Measurements from ENCODE around the gene C16orf54. TPM values are rescaled to one million over a fixed set of nuclear protein-coding genes. Genes with fewer than 3 reads are reported as not detected.
A peak's percentile ranks its signal among the peaks of the same experiment; 100 is the strongest.
"Not testable (repeated sequence)": the region's sequence is repeated elsewhere in the genome, so short reads cannot be mapped to it uniquely, and the experiment has no call there.

Gene C16orf54
- polyA plus RNA-seq, 4 donors, result 0.22 to 2.2 (median 1.2) TPM

- FAIRE-seq (no peak), DNase-seq (peak in 1 of 2 donors; percentile 73)
- H3K27me3 ChIP-seq (ENCODE audit: control insufficient read depth in 3 of 3, insufficient read depth in 3 of 3, low read length in 3 of 3), result no peaks in the 10 kb centered on the region
- H3K4me3 ChIP-seq (ENCODE audit: low read depth in 1 of 3, low read length in 3 of 3), result no peak overlapping the region
- peaks cover 0 to 57% (median 3%) of the 10 kb centered on the region in 3 donors for H3K4me1 ChIP-seq (ENCODE audit: control insufficient read depth in 3 of 3, insufficient read depth in 2 of 3, low read depth in 1 of 3, low read length in 2 of 3)
- H3K36me3 ChIP-seq (ENCODE audit: control insufficient read depth in 3 of 3, insufficient read depth in 2 of 3, low read depth in 1 of 3, low read length in 3 of 3), result no peaks in the 10 kb centered on the region
- no peaks in the 10 kb centered on the region for H3K9me3 ChIP-seq (ENCODE audit: control insufficient read depth in 2 of 2, insufficient read depth in 1 of 2, low read depth in 1 of 2, low read length in 1 of 2)
- peak overlapping the region in 2 of 3 donors; percentile 60 to 65 for H3K27ac ChIP-seq (ENCODE audit: low read depth in 1 of 3, low read length in 2 of 3)
- WGBS, 3 donors, result 26 to 57% (median 35%) methylated on average over 6 of the region's 6 CpGs
Measured at GRCh38 chr16:29761882-29762281, 16.1 kb upstream of the C16orf54 start.

DNA sequence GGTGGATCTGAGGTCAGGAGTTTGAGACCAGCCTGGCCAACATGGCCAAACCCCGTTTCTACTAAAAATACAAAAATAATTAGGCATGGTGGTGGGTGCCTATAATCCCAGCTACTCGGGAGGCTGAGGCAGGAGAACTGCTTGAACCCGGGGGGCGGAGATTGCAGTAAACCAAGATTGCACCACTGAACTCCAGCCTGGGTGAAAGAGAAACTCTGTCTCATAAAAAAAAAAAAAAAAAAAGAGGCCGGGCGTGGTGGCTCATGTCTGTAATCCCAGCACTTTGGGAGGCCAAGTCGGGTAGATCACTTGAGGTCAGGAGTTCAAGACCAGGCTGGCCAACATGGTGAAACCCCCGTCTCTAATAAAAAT is 15.5 kb upstream of the C16orf54 start:
- H3K27me3 ChIP-seq (ENCODE audit: control insufficient read depth in 3 of 3, insufficient read depth in 3 of 3, low read length in 3 of 3); FAIRE-seq; H3K36me3 ChIP-seq (ENCODE audit: control insufficient read depth in 3 of 3, insufficient read depth in 2 of 3, low read depth in 1 of 3, low read length in 3 of 3); H3K9me3 ChIP-seq (ENCODE audit: control insufficient read depth in 2 of 2, insufficient read depth in 1 of 2, low read depth in 1 of 2, low read length in 1 of 2): not testable (repeated sequence)
- WGBS, 3 donors, result 11 to 57% (median 50%) methylated on average over 6 to 8 of the region's 8 CpGs
- Histone ChIP-seq H3K4me3 (ENCODE audit: low read depth in 1 of 3, low read length in 3 of 3) (peak overlapping the region in 1 of 3 donors; percentile 36), H3K4me1 (ENCODE audit: control insufficient read depth in 3 of 3, insufficient read depth in 2 of 3, low read depth in 1 of 3, low read length in 2 of 3) (peaks cover 0 to 62% (median 3%) of the 10 kb centered on the region in 3 donors), H3K27ac (ENCODE audit: low read depth in 1 of 3, low read length in 2 of 3) (peak overlapping the region; percentile 81 to 89 (median 85))
- peak; percentile 52 to 75 for DNase-seq

DNA sequence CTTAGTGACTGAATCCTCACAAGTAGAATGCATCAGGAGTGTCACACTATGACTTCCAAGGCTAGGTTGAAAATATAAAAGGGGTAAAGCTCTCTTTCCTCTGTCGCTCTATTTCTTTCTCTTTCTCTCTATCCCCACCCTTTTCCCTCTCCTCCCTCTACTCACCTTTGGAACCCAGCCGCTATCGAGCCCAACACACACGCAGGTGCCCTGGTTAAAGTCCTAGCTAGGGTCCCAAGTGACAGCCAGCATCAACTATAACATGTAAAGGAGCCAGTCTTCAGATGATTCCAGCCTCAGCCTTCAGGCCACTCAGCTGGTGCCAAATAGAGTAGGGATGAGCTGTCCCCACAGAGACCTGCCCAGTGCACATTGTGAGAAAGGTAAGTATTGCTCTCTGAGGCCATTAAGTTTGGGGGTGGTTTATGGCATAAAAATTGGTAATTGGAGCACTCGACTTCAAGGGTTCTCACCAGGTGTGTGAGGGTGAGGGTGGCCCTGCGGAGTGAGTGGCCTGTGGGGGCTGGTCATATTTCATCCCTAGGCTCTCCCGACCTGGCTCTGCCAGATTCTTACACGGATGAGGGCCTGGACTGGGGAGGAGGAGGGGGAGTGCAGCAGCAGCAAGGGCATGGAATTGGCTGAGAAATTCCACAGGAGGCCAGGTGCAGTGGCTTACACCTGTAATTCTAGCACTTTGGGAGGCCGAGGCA is 14.9 kb upstream of the C16orf54 start:
- H3K4me1 ChIP-seq (ENCODE audit: control insufficient read depth in 3 of 3, insufficient read depth in 2 of 3, low read depth in 1 of 3, low read length in 2 of 3), result peaks cover 0 to 59% (median 3%) of the 10 kb centered on the region in 3 donors
- H3K4me3 ChIP-seq (ENCODE audit: low read depth in 1 of 3, low read length in 3 of 3), result peak overlapping the region in 1 of 3 donors; percentile 36
- H3K27me3 ChIP-seq (ENCODE audit: control insufficient read depth in 3 of 3, insufficient read depth in 3 of 3, low read length in 3 of 3), result no peaks in the 10 kb centered on the region
- DNase-seq (peak; percentile 88 to 96), FAIRE-seq (no peak)
- no peaks in the 10 kb centered on the region for H3K36me3 ChIP-seq (ENCODE audit: control insufficient read depth in 3 of 3, insufficient read depth in 2 of 3, low read depth in 1 of 3, low read length in 3 of 3)
- no peaks in the 10 kb centered on the region for H3K9me3 ChIP-seq (ENCODE audit: control insufficient read depth in 2 of 2, insufficient read depth in 1 of 2, low read depth in 1 of 2, low read length in 1 of 2)
- 20 to 55% (median 51%) methylated on average over 9 of the region's 9 CpGs for whole genome bisulfite sequencing, 3 donors
- H3K27ac ChIP-seq (ENCODE audit: low read depth in 1 of 3, low read length in 2 of 3), result peak overlapping the region; percentile 81 to 89 (median 85)

GRCh38 chr16:29757950-29758466 is 12.2 kb upstream of the C16orf54 start:
- Histone ChIP-seq H3K36me3 (ENCODE audit: control insufficient read depth in 3 of 3, insufficient read depth in 2 of 3, low read depth in 1 of 3, low read length in 3 of 3) (no peaks in the 10 kb centered on the region), H3K27me3 (ENCODE audit: control insufficient read depth in 3 of 3, insufficient read depth in 3 of 3, low read length in 3 of 3) (no peaks in the 10 kb centered on the region), H3K27ac (ENCODE audit: low read depth in 1 of 3, low read length in 2 of 3) (peak overlapping the region in 1 of 3 donors; percentile 39), H3K4me3 (ENCODE audit: low read depth in 1 of 3, low read length in 3 of 3) (no peak overlapping the region), H3K4me1 (ENCODE audit: control insufficient read depth in 3 of 3, insufficient read depth in 2 of 3, low read depth in 1 of 3, low read length in 2 of 3) (peaks cover 0 to 46% (median 3%) of the 10 kb centered on the region in 3 donors), H3K9me3 (ENCODE audit: control insufficient read depth in 2 of 2, insufficient read depth in 1 of 2, low read depth in 1 of 2, low read length in 1 of 2) (no peaks in the 10 kb centered on the region)
- whole genome bisulfite sequencing, 3 donors, result 55 to 65% (median 64%) methylated on average over 6 of the region's 6 CpGs
- peak in 1 of 2 donors; percentile 43 for DNase-seq
- FAIRE-seq, result no peak

- not testable (repeated sequence) for FAIRE-seq; H3K27me3 ChIP-seq (ENCODE audit: control insufficient read depth in 3 of 3, insufficient read depth in 3 of 3, low read length in 3 of 3); DNase-seq; H3K36me3 ChIP-seq (ENCODE audit: control insufficient read depth in 3 of 3, insufficient read depth in 2 of 3, low read depth in 1 of 3, low read length in 3 of 3); H3K4me3 ChIP-seq (ENCODE audit: low read depth in 1 of 3, low read length in 3 of 3); H3K9me3 ChIP-seq (ENCODE audit: control insufficient read depth in 2 of 2, insufficient read depth in 1 of 2, low read depth in 1 of 2, low read length in 1 of 2)
- WGBS, 3 donors, result 47 to 79% (median 67%) methylated on average over 8 of the region's 8 CpGs
- Histone ChIP-seq H3K4me1 (ENCODE audit: control insufficient read depth in 3 of 3, insufficient read depth in 2 of 3, low read depth in 1 of 3, low read length in 2 of 3) (peaks cover 0 to 46% (median 3%) of the 10 kb centered on the region in 3 donors), H3K27ac (ENCODE audit: low read depth in 1 of 3, low read length in 2 of 3) (peak overlapping the region in 1 of 3 donors; percentile 58)
Measured at GRCh38 chr16:29757086-29757485, 11.3 kb upstream of the C16orf54 start.

DNA sequence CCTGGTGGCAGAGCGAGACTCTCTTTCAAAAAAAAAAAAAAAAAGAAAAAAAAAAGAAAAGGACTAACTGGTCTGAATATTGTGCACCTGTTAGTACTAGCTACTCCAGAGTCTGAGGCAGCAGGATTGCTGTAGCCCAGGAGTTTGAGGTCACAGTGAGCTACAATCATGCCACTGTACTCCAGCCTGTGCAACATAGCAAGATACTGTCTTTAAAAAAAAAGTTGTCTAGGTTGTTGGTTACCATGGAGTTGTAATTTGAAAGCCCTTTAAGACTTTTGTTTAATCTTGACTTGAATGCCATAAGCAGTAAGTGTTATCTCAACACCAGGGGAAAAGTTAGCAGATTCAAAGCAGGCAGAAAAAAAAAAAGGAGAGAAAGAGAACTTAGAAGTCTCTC is 10.9 kb upstream of the C16orf54 start:
- no peak overlapping the region for H3K4me3 ChIP-seq (ENCODE audit: low read depth in 1 of 3, low read length in 3 of 3)
- FAIRE-seq (no peak), DNase-seq (peak; percentile 47 to 69)
- peaks cover 0 to 42% (median 3%) of the 10 kb centered on the region in 3 donors for H3K4me1 ChIP-seq (ENCODE audit: control insufficient read depth in 3 of 3, insufficient read depth in 2 of 3, low read depth in 1 of 3, low read length in 2 of 3)
- H3K27me3 ChIP-seq (ENCODE audit: control insufficient read depth in 3 of 3, insufficient read depth in 3 of 3, low read length in 3 of 3), result no peaks in the 10 kb centered on the region
- WGBS, 3 donors, result 17 to 63% (median 35%) methylated on average over 1 of the region's 1 CpG
- H3K27ac ChIP-seq (ENCODE audit: low read depth in 1 of 3, low read length in 2 of 3), result peak overlapping the region in 1 of 3 donors; percentile 58
- no peaks in the 10 kb centered on the region for H3K9me3 ChIP-seq (ENCODE audit: control insufficient read depth in 2 of 2, insufficient read depth in 1 of 2, low read depth in 1 of 2, low read length in 1 of 2)
- H3K36me3 ChIP-seq (ENCODE audit: control insufficient read depth in 3 of 3, insufficient read depth in 2 of 3, low read depth in 1 of 3, low read length in 3 of 3), result no peaks in the 10 kb centered on the region

DNA sequence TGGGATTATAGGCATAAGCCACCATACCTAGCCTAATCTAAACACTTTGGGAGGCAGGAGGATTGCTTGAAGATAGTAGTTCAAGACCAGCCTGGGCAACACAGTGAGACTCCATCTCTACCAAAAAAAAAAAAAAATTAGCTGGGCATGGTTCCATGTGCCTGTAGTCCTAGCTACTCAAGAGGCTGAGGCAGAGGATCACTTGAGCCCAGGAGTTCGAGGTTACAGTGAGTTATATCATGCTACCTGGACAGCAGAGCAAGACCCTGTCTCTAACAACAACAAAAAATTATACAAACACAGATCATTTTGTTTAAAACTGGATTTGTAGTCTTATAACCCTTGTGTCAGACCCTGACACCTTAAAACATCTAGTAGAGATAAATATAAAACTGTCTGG is 7.7 kb upstream of the C16orf54 start:
- H3K4me3 ChIP-seq (ENCODE audit: low read depth in 1 of 3, low read length in 3 of 3), result no peak overlapping the region
- no peak for FAIRE-seq
- H3K4me1 ChIP-seq (ENCODE audit: control insufficient read depth in 3 of 3, insufficient read depth in 2 of 3, low read depth in 1 of 3, low read length in 2 of 3), result peaks cover 0 to 19% (median 0%) of the 10 kb centered on the region in 3 donors
- WGBS, 3 donors, result 83 to 88% (median 85%) methylated on average over 1 of the region's 1 CpG
- no peak for DNase-seq
- no peak overlapping the region for H3K27ac ChIP-seq (ENCODE audit: low read depth in 1 of 3, low read length in 2 of 3)
- no peaks in the 10 kb centered on the region for H3K27me3 ChIP-seq (ENCODE audit: control insufficient read depth in 3 of 3, insufficient read depth in 3 of 3, low read length in 3 of 3)
- peaks cover 0 to 6% of the 10 kb centered on the region in 2 donors for H3K9me3 ChIP-seq (ENCODE audit: control insufficient read depth in 2 of 2, insufficient read depth in 1 of 2, low read depth in 1 of 2, low read length in 1 of 2)
- H3K36me3 ChIP-seq (ENCODE audit: control insufficient read depth in 3 of 3, insufficient read depth in 2 of 3, low read depth in 1 of 3, low read length in 3 of 3), result no peaks in the 10 kb centered on the region

DNA sequence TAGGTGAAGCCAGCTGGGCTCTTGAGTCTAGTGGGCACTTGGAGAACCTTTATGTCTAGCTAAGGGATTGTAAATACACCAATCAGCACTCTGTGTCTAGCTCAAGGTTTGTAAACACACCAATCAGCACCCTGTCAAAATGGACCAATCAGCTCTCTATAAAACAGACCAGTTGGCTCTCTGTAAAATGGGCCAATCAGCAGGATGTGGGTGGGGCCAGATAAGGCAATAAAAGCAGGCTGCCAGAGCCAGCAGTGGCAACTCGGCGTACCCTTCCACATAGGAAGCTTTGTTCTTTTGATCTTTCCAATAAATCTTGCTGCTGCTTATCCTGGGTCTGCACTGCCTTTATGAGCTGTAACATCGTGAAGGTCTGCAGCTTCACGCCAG is 3.0 kb upstream of the C16orf54 start:
- not testable (repeated sequence) for DNase-seq; H3K36me3 ChIP-seq (ENCODE audit: control insufficient read depth in 3 of 3, insufficient read depth in 2 of 3, low read depth in 1 of 3, low read length in 3 of 3); H3K27ac ChIP-seq (ENCODE audit: low read depth in 1 of 3, low read length in 2 of 3); FAIRE-seq; H3K4me3 ChIP-seq (ENCODE audit: low read depth in 1 of 3, low read length in 3 of 3); H3K9me3 ChIP-seq (ENCODE audit: control insufficient read depth in 2 of 2, insufficient read depth in 1 of 2, low read depth in 1 of 2, low read length in 1 of 2); H3K4me1 ChIP-seq (ENCODE audit: control insufficient read depth in 3 of 3, insufficient read depth in 2 of 3, low read depth in 1 of 3, low read length in 2 of 3); H3K27me3 ChIP-seq (ENCODE audit: control insufficient read depth in 3 of 3, insufficient read depth in 3 of 3, low read length in 3 of 3)
- 61 to 79% (median 64%) methylated on average over 4 of the region's 4 CpGs for WGBS, 3 donors

Data from small intestine (tissue), 7 donors.